ENCODE measurements around the gene CACHD1. TPM values are rescaled to one million over a fixed set of nuclear protein-coding genes. Genes with fewer than 3 reads are reported as not detected.

The CACHD1 gene
- total and polyA plus RNA-seq, 2 of the 8 experiments (the other 6 are each of a cell fraction or from before 2014, with no cell fraction given): 22.2 to 42.5 TPM

GRCh38 chr1:64733581-64734286 is 263.8 kb downstream of the CACHD1 start:
- H2BK12ac ChIP-seq (ENCODE audit: low read depth, low read length): no peak overlapping the region
- H3K18ac ChIP-seq (ENCODE audit: extremely low read depth, low read length): no peak overlapping the region
- H3K4me1 ChIP-seq (replicated peaks in 1 of 4; ENCODE audit: control insufficient read depth in 3 of 4, insufficient read depth in 4 of 4, low read length in 3 of 4): 0 out of 7 replicates have a peak, but pooled peaks cover 0 to 1% (median 0%) of the 10 kb centered on the region in 4 experiments
- H2BK15ac ChIP-seq (ENCODE audit: low read length): no peak overlapping the region
- H2BK5ac ChIP-seq (ENCODE audit: low read depth, low read length): no peak overlapping the region
- no peaks in the 10 kb centered on the region for H3K23me2 ChIP-seq (ENCODE audit: low read depth, low read length)
- FAIRE-seq (no peak), DNase-seq (ENCODE audit: low read depth in 1 of 2, low spot score in 2 of 2) (no peak)
- H2BK120ac ChIP-seq (replicated peaks; ENCODE audit: low read depth, low read length): no peak overlapping the region
- no peaks in the 10 kb centered on the region for H3K9me3 ChIP-seq (ENCODE audit: insufficient read depth in 2 of 2, low read depth in 1 of 2, low read length in 1 of 2)
- no peak overlapping the region for H3K4me3 ChIP-seq (ENCODE audit: extremely low read depth in 1 of 4, insufficient read depth in 2 of 4, low read depth in 3 of 4, low read length in 4 of 4)
- no peak overlapping the region for H3K27ac ChIP-seq (ENCODE audit: low read depth, low read length)
- WGBS, 2 experiments (ENCODE audit: extremely low coverage in 1 of 2, insufficient coverage in 1 of 2, insufficient read length in 1 of 2, insufficient replicate concordance in 2 of 2, low coverage in 1 of 2, low lambda C conversion rate in 2 of 2, missing lambda C conversion rate in 1 of 2): 92% methylated on average over 3 of the region's 3 CpGs; no CpG with 5 or more reads in 1 of the 2 experiments
- no peak overlapping the region for H3K23ac ChIP-seq (ENCODE audit: insufficient read length)
- no peaks in the 10 kb centered on the region for H3K79me2 ChIP-seq (ENCODE audit: control insufficient read depth in 1 of 2, insufficient read depth in 2 of 2, low read length in 2 of 2)
- CTCF ChIA-PET (ENCODE audit: partially characterized antibody): interaction anchor here (0.6 to 1.4 kb wide), 3 partner anchors 17 to 113 kb away, joined by 3 read pairs; no protein-coding TSS in a partner anchor
- no peak overlapping the region for H4K91ac ChIP-seq (replicated peaks; ENCODE audit: insufficient read length, low read length)
- H2BK20ac ChIP-seq (ENCODE audit: low read length): peak overlapping the region; percentile 67; the same call in 1 of the 2 replicates
- no peak overlapping the region for H2AFZ ChIP-seq (ENCODE audit: low read length)
- H3K4me2 ChIP-seq (ENCODE audit: insufficient read depth in 1 of 2, low read depth in 2 of 2, low read length in 2 of 2): no peak overlapping the region
- no peak overlapping the region for H3K9ac ChIP-seq (replicated peaks in 1 of 4; ENCODE audit: extremely low read depth in 1 of 4, low read depth in 3 of 4, low read length in 3 of 4)
- no peak overlapping the region for H4K5ac ChIP-seq (ENCODE audit: insufficient read length, low read depth, low read length)
- no peak overlapping the region for H2AK5ac ChIP-seq (ENCODE audit: low read depth, low read length)
- H3K27me3 ChIP-seq (replicated peaks in 1 of 4; ENCODE audit: control insufficient read depth in 3 of 4, extremely low read depth in 1 of 4, insufficient read depth in 3 of 4, low read length in 3 of 4): no peaks in the 10 kb centered on the region; a peak in 1 of 7 replicates
- H4K8ac ChIP-seq (ENCODE audit: extremely low read depth, insufficient read depth, low read length): no peak overlapping the region
- POLR2A ChIA-PET (ENCODE audit: partially characterized antibody): interaction anchor here (1.3 kb wide), 1 partner anchor 15 kb away, joined by 3 read pairs; no protein-coding TSS in a partner anchor
- no peak overlapping the region for H3K4ac ChIP-seq (replicated peaks; ENCODE audit: insufficient read length, low read depth, low read length)
- H3K36me3 ChIP-seq (ENCODE audit: control insufficient read depth in 2 of 4, insufficient read depth in 4 of 4, low read length in 3 of 4): no peaks in the 10 kb centered on the region
- no peaks in the 10 kb centered on the region for H4K20me1 ChIP-seq (replicated peaks in 1 of 2; ENCODE audit: control insufficient read depth in 1 of 2, insufficient read depth in 2 of 2, low read length in 2 of 2)
- no peak overlapping the region for H3K14ac ChIP-seq (ENCODE audit: insufficient read length)
- H3K56ac ChIP-seq (replicated peaks; ENCODE audit: insufficient read length, low read depth, low read length): no peak overlapping the region
- no peaks in the 10 kb centered on the region for H3K79me1 ChIP-seq (ENCODE audit: low read depth, low read length)
- TF ChIP-seq EZH2 (IDR thresholded peaks at IDR 0.05; ENCODE audit: low read depth, low read length, severe bottlenecking) (no peak), HDAC6 (IDR thresholded peaks at IDR 0.05; ENCODE audit: low read depth, low read length) (no peak), ASH2L (IDR thresholded peaks at IDR 0.05; ENCODE audit: low read length) (no peak), RNF2 (IDR thresholded peaks at IDR 0.05; ENCODE audit: borderline replicate concordance, low read depth, low read length, missing control alignments, poor library complexity, severe bottlenecking) (no peak), RAD21 (IDR thresholded peaks at IDR 0.05 in 1 of 2, conservative IDR thresholded peaks at IDR 0.05 in 1 of 2; ENCODE audit: low read depth in 2 of 2, low read length in 2 of 2) (no peak), JUN (IDR thresholded peaks at IDR 0.05; ENCODE audit: low read depth, low read length) (no peak), SRF (IDR thresholded peaks at IDR 0.05; ENCODE audit: low read depth, low read length) (no peak), GABPA (IDR thresholded peaks at IDR 0.05; ENCODE audit: borderline replicate concordance, insufficient read depth, low read length) (no peak), CHD2 (IDR thresholded peaks at IDR 0.05; ENCODE audit: low read length) (no peak), CHD1 (IDR thresholded peaks at IDR 0.05; ENCODE audit: low read depth, low read length) (no peak), TAF1 (IDR thresholded peaks at IDR 0.05; ENCODE audit: low read depth, low read length) (no peak), NANOG (IDR thresholded peaks at IDR 0.05; ENCODE audit: insufficient read depth, low read depth, low read length, poor library complexity, severe bottlenecking) (no peak)

Measured in H1 (cell line).